ENCODE measurements around the gene LMOD2.

LMOD2 gene

GRCh38 chr7:123674399-123675180 lies 18.9 kb downstream of the LMOD2 start:
- no peak for FAIRE-seq

GRCh38 chr7:123675181-123675473 lies 19.5 kb downstream of the LMOD2 start:
- FAIRE-seq = no peak

GRCh38 chr7:123677061-123677715 lies 21.5 kb downstream of the LMOD2 start:
- no peak for FAIRE-seq

- no peak for FAIRE-seq
Measured at GRCh38 chr7:123679614-123680013, 23.9 kb downstream of the LMOD2 start.

- FAIRE-seq = peak; percentile 72
Measured at GRCh38 chr7:123680580-123680979, 24.9 kb downstream of the LMOD2 start.

GRCh38 chr7:123681561-123681960 lies 25.9 kb downstream of the LMOD2 start:
- FAIRE-seq = peak; percentile 56

- peak; percentile 99 for FAIRE-seq
Measured at GRCh38 chr7:123682690-123683089, 27.0 kb downstream of the LMOD2 start.

GRCh38 chr7:123687161-123687560 lies 31.5 kb downstream of the LMOD2 start:
- FAIRE-seq = no peak

- no peak for FAIRE-seq
Measured at GRCh38 chr7:123687727-123688126, 32.1 kb downstream of the LMOD2 start.

- FAIRE-seq = no peak
Measured at GRCh38 chr7:123689250-123689649, 33.6 kb downstream of the LMOD2 start.

- no peak for FAIRE-seq
Measured at GRCh38 chr7:123690550-123690949, 34.9 kb downstream of the LMOD2 start.

- FAIRE-seq = no peak
Measured at GRCh38 chr7:123692471-123692877, 36.8 kb downstream of the LMOD2 start.

GRCh38 chr7:123695944-123696677 lies 40.4 kb downstream of the LMOD2 start:
- peak; percentile 58 for FAIRE-seq

GRCh38 chr7:123705211-123705901 lies 49.7 kb downstream of the LMOD2 start:
- FAIRE-seq = no peak

- no peak for FAIRE-seq
Measured at GRCh38 chr7:123709525-123709924, 53.9 kb downstream of the LMOD2 start.

GRCh38 chr7:123710683-123711082 lies 55.0 kb downstream of the LMOD2 start:
- FAIRE-seq = no peak

- FAIRE-seq = no peak
Measured at GRCh38 chr7:123711832-123712293, 56.2 kb downstream of the LMOD2 start.

- no peak for FAIRE-seq
Measured at GRCh38 chr7:123712619-123713018, 57.0 kb downstream of the LMOD2 start.

Data from A204.1 (cell line).